HEK293 (cell line): ENCODE measurements around the gene SHOC2.

ENCODE experiments used
- AEBP2 ChIP-seq: fragments of 450-650 bp; formaldehyde crosslinking; IDR thresholded peaks from 2 replicates; pipeline ENCODE4 v1.5.1; 2016; ENCODE audit warnings: missing biosample characterization, missing genetic modification characterization, borderline replicate concordance
- GLIS1 ChIP-seq: fragments of 450-650 bp; formaldehyde crosslinking; IDR thresholded peaks from 2 replicates; pipeline ENCODE4 v1.5.1; 2016; ENCODE audit warnings: missing biosample characterization, missing genetic modification characterization
- IKZF3 ChIP-seq: fragments of 450-650 bp; IDR thresholded peaks from 2 replicates; pipeline ENCODE4 v1.5.0; 2018; ENCODE audit warnings: missing biosample characterization, mild to moderate bottlenecking, missing genetic modification characterization, moderate library complexity
- KLF17 ChIP-seq: fragments of 450-650 bp; formaldehyde crosslinking; IDR thresholded peaks from 2 replicates; pipeline ENCODE4 v1.5.1; 2016; ENCODE audit warnings: missing biosample characterization, missing genetic modification characterization
- OSR2 ChIP-seq: fragments of 450-650 bp; formaldehyde crosslinking; IDR thresholded peaks from 2 replicates; pipeline ENCODE4 v1.5.1; 2016; ENCODE audit warnings: missing biosample characterization, missing genetic modification characterization
- PBX3 ChIP-seq: sonication (generic); formaldehyde crosslinking; IDR thresholded peaks from 2 replicates; pipeline ENCODE4 v1.8.1; 2022; ENCODE audit warnings: mild to moderate bottlenecking, moderate library complexity, missing genetic modification reagents
- PRDM6 ChIP-seq: fragments of 450-650 bp; formaldehyde crosslinking; IDR thresholded peaks from 2 replicates; pipeline ENCODE4 v1.5.1; 2017; ENCODE audit warnings: missing biosample characterization, missing genetic modification characterization
- SCRT2 ChIP-seq: fragments of 450-650 bp; formaldehyde crosslinking; IDR thresholded peaks from 2 replicates; pipeline ENCODE4 v1.5.1; 2016; ENCODE audit warnings: missing biosample characterization, missing genetic modification characterization
- TCF7L2 ChIP-seq: IDR thresholded peaks from 2 replicates; pipeline ENCODE4 v1.6.1; 2011; ENCODE audit warnings: low read depth, mild to moderate bottlenecking, inconsistent platforms, low read length, moderate library complexity, borderline replicate concordance
- TSHZ1 ChIP-seq: fragments of 450-650 bp; formaldehyde crosslinking; IDR thresholded peaks from 2 replicates; pipeline ENCODE4 v1.5.1; 2016; ENCODE audit warnings: missing biosample characterization, missing genetic modification characterization, borderline replicate concordance
- ZNF10 ChIP-seq: fragments of 450-650 bp; formaldehyde crosslinking; IDR thresholded peaks from 2 replicates; pipeline ENCODE4 v1.5.1; 2017; ENCODE audit warnings: missing biosample characterization, missing genetic modification characterization
- ZNF169 ChIP-seq: fragments of 450-650 bp; formaldehyde crosslinking; IDR thresholded peaks from 2 replicates; pipeline ENCODE4 v1.5.1; 2016; ENCODE audit warnings: missing biosample characterization, missing genetic modification characterization
- ZNF184 ChIP-seq: fragments of 450-650 bp; IDR thresholded peaks from 2 replicates; pipeline ENCODE4 v1.5.1; 2018; ENCODE audit warnings: missing biosample characterization, mild to moderate bottlenecking, missing genetic modification characterization
- ZNF211 ChIP-seq: fragments of 450-650 bp; formaldehyde crosslinking; IDR thresholded peaks from 2 replicates; pipeline ENCODE4 v1.5.1; 2016; ENCODE audit warnings: low read depth, missing biosample characterization, missing genetic modification characterization
- ZNF24 ChIP-seq: fragments of 450-650 bp; formaldehyde crosslinking; IDR thresholded peaks from 2 replicates; pipeline ENCODE4 v1.5.1; 2016; ENCODE audit warnings: missing biosample characterization, missing genetic modification characterization
- ZNF292 ChIP-seq: fragments of 450-650 bp; formaldehyde crosslinking; IDR thresholded peaks from 2 replicates; pipeline ENCODE4 v1.5.1; 2016; ENCODE audit warnings: low read depth, missing biosample characterization, missing genetic modification characterization, borderline replicate concordance
- ZNF324 ChIP-seq: fragments of 450-650 bp; formaldehyde crosslinking; IDR thresholded peaks from 2 replicates; pipeline ENCODE4 v1.5.1; 2016; ENCODE audit warnings: missing biosample characterization, missing genetic modification characterization
- ZNF341 ChIP-seq: fragments of 450-650 bp; formaldehyde crosslinking; IDR thresholded peaks from 2 replicates; pipeline ENCODE4; 2016; ENCODE audit warnings: low read depth, missing biosample characterization, missing genetic modification characterization
- ZNF416 ChIP-seq: fragments of 450-650 bp; formaldehyde crosslinking; IDR thresholded peaks from 2 replicates; pipeline ENCODE4 v1.5.1; 2016; ENCODE audit warnings: missing biosample characterization, missing genetic modification characterization
- ZNF558 ChIP-seq: fragments of 450-650 bp; formaldehyde crosslinking; IDR thresholded peaks from 2 replicates; pipeline ENCODE4 v1.5.1; 2016; ENCODE audit warnings: missing biosample characterization, missing genetic modification characterization
- ZNF571 ChIP-seq: fragments of 450-650 bp; formaldehyde crosslinking; IDR thresholded peaks from 2 replicates; pipeline ENCODE4 v1.5.0; 2017; ENCODE audit warnings: missing biosample characterization, missing genetic modification characterization
- ZNF658 ChIP-seq: fragments of 450-650 bp; formaldehyde crosslinking; IDR thresholded peaks from 2 replicates; pipeline ENCODE4; 2016; ENCODE audit warnings: missing biosample characterization, missing genetic modification characterization
- ZNF677 ChIP-seq: fragments of 450-650 bp; IDR thresholded peaks from 2 replicates; pipeline ENCODE4 v1.5.0; 2018; ENCODE audit warnings: missing biosample characterization, mild to moderate bottlenecking, missing genetic modification characterization, moderate library complexity
- ZNF692 ChIP-seq: fragments of 450-650 bp; formaldehyde crosslinking; IDR thresholded peaks from 2 replicates; pipeline ENCODE4 v1.5.1; 2016; ENCODE audit warnings: missing biosample characterization, missing genetic modification characterization
- ZNF701 ChIP-seq: fragments of 450-650 bp; formaldehyde crosslinking; IDR thresholded peaks from 2 replicates; pipeline ENCODE4 v1.5.1; 2016; ENCODE audit warnings: missing biosample characterization, missing genetic modification characterization
- ZNF830 ChIP-seq: fragments of 450-650 bp; IDR thresholded peaks from 2 replicates; pipeline ENCODE4 v1.5.0; 2018; ENCODE audit warnings: missing biosample characterization, missing genetic modification characterization, low read depth, mild to moderate bottlenecking, moderate library complexity
- ZNF837 ChIP-seq: fragments of 450-650 bp; formaldehyde crosslinking; IDR thresholded peaks from 2 replicates; pipeline ENCODE4 v1.5.1; 2016; ENCODE audit warnings: missing biosample characterization, missing genetic modification characterization
- ZNF843 ChIP-seq: fragments of 450-650 bp; formaldehyde crosslinking; IDR thresholded peaks from 2 replicates; pipeline ENCODE4 v1.5.1; 2016; ENCODE audit warnings: missing biosample characterization, missing genetic modification characterization

The SHOC2 gene

GRCh38 chr10:110872145-110872983 lies 47.0 kb upstream of the SHOC2 start (continued):
- TF ChIP-seq PBX3 (CRISPR knock-in tag), result 0 out of 2 replicates have a peak, but pooled peaks have one; percentile 11
- TF ChIP-seq TSHZ1 (tag by site-specific recombination), result no peak
- no peak for TF ChIP-seq AEBP2 (tag by site-specific recombination)
- TF ChIP-seq ZNF692 (tag by site-specific recombination), result no peak
- 0 out of 2 replicates have a peak, but pooled peaks have one; percentile 24 for TF ChIP-seq ZNF843 (tag by site-specific recombination)
- 0 out of 2 replicates have a peak, but pooled peaks have one; percentile 46 for TF ChIP-seq KLF17 (tag by site-specific recombination)
- no peak for TF ChIP-seq ZNF169 (tag by site-specific recombination)
- peak; percentile 48; the same call in 1 of the 2 replicates for TF ChIP-seq GLIS1 (tag by site-specific recombination)
- no peak for TF ChIP-seq ZNF324 (tag by site-specific recombination)
- no peak for TF ChIP-seq ZNF571 (tag by site-specific recombination)
- no peak for TF ChIP-seq SCRT2 (tag by site-specific recombination)
- TF ChIP-seq ZNF837 (tag by site-specific recombination), result no peak
- no peak for TF ChIP-seq ZNF292 (tag by site-specific recombination)
- no peak for TF ChIP-seq TCF7L2
- no peak for TF ChIP-seq ZNF211 (tag by site-specific recombination)
- TF ChIP-seq ZNF10 (tag by site-specific recombination), result no peak
- TF ChIP-seq ZNF24 (tag by site-specific recombination), result peak; percentile 72
- no peak for TF ChIP-seq OSR2
- TF ChIP-seq ZNF184 (tag by site-specific recombination), result no peak
- TF ChIP-seq PRDM6, result no peak
- TF ChIP-seq ZNF341, result peak; percentile 26
- TF ChIP-seq ZNF830 (tag by site-specific recombination), result no peak
- no peak for TF ChIP-seq ZNF558 (tag by site-specific recombination)
- no peak for TF ChIP-seq ZNF701 (tag by site-specific recombination)
- TF ChIP-seq IKZF3 (tag by site-specific recombination), result peak; percentile 91
- TF ChIP-seq ZNF677 (tag by site-specific recombination), result no peak
- TF ChIP-seq ZNF416 (tag by site-specific recombination), result no peak
- no peak for TF ChIP-seq ZNF658 (tag by site-specific recombination)
